GM23338 (cell line): ENCODE data around the gene GLOD5. TPM values are rescaled to one million over a fixed set of nuclear protein-coding genes. Genes with fewer than 3 reads are reported as not detected.

Source experiments
- ATAC-seq: fragments of 200-7000 bp; cut with Tn5 transposase; 3 replicates; pipeline ENCODE4 v1.9.1; 2020
- DNase-seq: peaks from one replicate; pipeline ENCODE4 v3.0.0-alpha.2; 2015; ENCODE audit warnings: low spot score
- H2AFZ ChIP-seq: fragments of 200-600 bp; sonication (generic); 2 replicates; pipeline ENCODE4 v1.8.0; 2016; ENCODE audit warnings: antibody characterized with exemption, mild to moderate bottlenecking, moderate library complexity
- H3F3A ChIP-seq: fragments of 200-600 bp; sonication (generic); replicated peaks from 2 replicates; pipeline ENCODE4 v1.8.0; 2017; ENCODE audit warnings: antibody characterized with exemption, mixed run types, low read depth
- H3K27ac ChIP-seq: fragments of 200-600 bp; sonication (generic); 2 replicates; pipeline ENCODE4 v1.6.1; 2016; ENCODE audit warnings: low read depth
- H3K27me3 ChIP-seq: fragments of 200-600 bp; sonication (generic); 2 replicates; pipeline ENCODE4 v1.8.0; 2016; ENCODE audit warnings: mild to moderate bottlenecking, mixed run types, moderate library complexity; ENCODE audit not compliant: insufficient read depth
- H3K36me3 ChIP-seq: fragments of 200-600 bp; sonication (generic); 2 replicates; pipeline ENCODE4 v1.8.0; 2016; ENCODE audit warnings: mild to moderate bottlenecking; ENCODE audit not compliant: insufficient read depth
- H3K4me1 ChIP-seq: fragments of 200-600 bp; sonication (generic); 2 replicates; pipeline ENCODE4 v1.8.0; 2016; ENCODE audit warnings: mild to moderate bottlenecking, moderate library complexity; ENCODE audit not compliant: insufficient read depth
- H3K4me2 ChIP-seq: fragments of 200-600 bp; sonication (generic); 2 replicates; pipeline ENCODE4 v1.7.1; 2017; ENCODE audit warnings: mixed run types
- H3K4me3 ChIP-seq: fragments of 200-600 bp; sonication (generic); 2 replicates; pipeline ENCODE4 v1.6.1; 2016; ENCODE audit warnings: mixed run types
- H3K79me2 ChIP-seq: fragments of 200-600 bp; sonication (generic); replicated peaks from 2 replicates; pipeline ENCODE4 v1.8.0; 2017; ENCODE audit warnings: mild to moderate bottlenecking; ENCODE audit not compliant: insufficient read depth
- H3K9me2 ChIP-seq: fragments of 200-600 bp; sonication (generic); 2 replicates; pipeline ENCODE4 v1.8.0; 2017; ENCODE audit not compliant: insufficient read depth
- H4K20me1 ChIP-seq: fragments of 200-600 bp; sonication (generic); replicated peaks from 2 replicates; pipeline ENCODE4 v1.8.0; 2017; ENCODE audit warnings: mild to moderate bottlenecking; ENCODE audit not compliant: insufficient read depth
- H3K27ac Mint-ChIP-seq: 2 replicates; pipeline ENCODE4 v1.8.0; 2020; ENCODE audit warnings: inconsistent platforms, mild to moderate bottlenecking, moderate library complexity, mixed read lengths
- H3K27me3 Mint-ChIP-seq: 3 replicates; pipeline ENCODE4 v1.8.0; 2022; ENCODE audit warnings: low read depth, mild to moderate bottlenecking, moderate library complexity, mixed read lengths, inconsistent platforms; ENCODE audit not compliant: insufficient read depth, poor library complexity
- H3K36me3 Mint-ChIP-seq: 3 replicates; pipeline ENCODE4 v1.8.0; 2021; ENCODE audit warnings: low read depth, mild to moderate bottlenecking, inconsistent platforms, moderate library complexity, mixed read lengths
- H3K4me1 Mint-ChIP-seq: 3 replicates; pipeline ENCODE4 v1.8.0; 2020; ENCODE audit warnings: mild to moderate bottlenecking, inconsistent platforms, mixed read lengths
- H3K4me3 Mint-ChIP-seq: 3 replicates; pipeline ENCODE4 v1.8.0; 2021; ENCODE audit warnings: moderate library complexity, mild to moderate bottlenecking, inconsistent platforms, mixed read lengths
- H3K9me3 Mint-ChIP-seq: 3 replicates; pipeline ENCODE4 v1.8.0; 2020; ENCODE audit warnings: moderate library complexity, mild to moderate bottlenecking, inconsistent platforms, mixed read lengths
- long read RNA-seq: library from polyadenylated mRNA; unstranded; transcript quantifications from one replicate; pipeline ENCODE4 v2.0.0, GENCODE V29; 2020; ENCODE audit not compliant: unreplicated experiment
- polyA plus RNA-seq: library from polyadenylated mRNA; unstranded; fragments of >200 nt; fragmentation: Nextera tagmentation; extraction: Ambion mirVana; gene quantifications from 2 replicates; pipeline ENCODE4 v1.2.1, GENCODE V29; 2016
- total RNA-seq: library from RNA; depleted of rRNA; stranded (reverse); fragments of >200 nt; shearing (Covaris generic); gene quantifications from 2 replicates; pipeline ENCODE4 v1.2.3, GENCODE V29; 2014; rRNA removed
- TF ChIP-seq, protein P1 (sequence below): IDR thresholded peaks from 2 replicates; pipeline ENCODE4 v1.6.1; 2016; ENCODE audit warnings: antibody characterized with exemption
- TF ChIP-seq, protein P2 (sequence below): fragments of 250-450 bp; sonication (Bioruptor Pico); IDR thresholded peaks from 2 replicates; pipeline ENCODE4 v1.5.0; 2020; ENCODE audit warnings: mild to moderate bottlenecking, moderate library complexity
- TF ChIP-seq, protein P3 (sequence below), 2 experiments: fragments of 200-600 bp in 1 of 2; sonication (generic) in 1 of 2; conservative IDR thresholded peaks; 2 replicates each; pipeline versions ENCODE4 v1.5.1 to v1.6.1; 2016 to 2017; ENCODE audit warnings: antibody characterized with exemption in 2 of 2, low read depth in 2 of 2, mild to moderate bottlenecking in 2 of 2, moderate library complexity in 1 of 2

GLOD5 gene
- total RNA-seq, result not detected in 2 replicates
- polyA plus RNA-seq, result not detected in 2 replicates
- long read RNA-seq, result 0 reads

DNA sequence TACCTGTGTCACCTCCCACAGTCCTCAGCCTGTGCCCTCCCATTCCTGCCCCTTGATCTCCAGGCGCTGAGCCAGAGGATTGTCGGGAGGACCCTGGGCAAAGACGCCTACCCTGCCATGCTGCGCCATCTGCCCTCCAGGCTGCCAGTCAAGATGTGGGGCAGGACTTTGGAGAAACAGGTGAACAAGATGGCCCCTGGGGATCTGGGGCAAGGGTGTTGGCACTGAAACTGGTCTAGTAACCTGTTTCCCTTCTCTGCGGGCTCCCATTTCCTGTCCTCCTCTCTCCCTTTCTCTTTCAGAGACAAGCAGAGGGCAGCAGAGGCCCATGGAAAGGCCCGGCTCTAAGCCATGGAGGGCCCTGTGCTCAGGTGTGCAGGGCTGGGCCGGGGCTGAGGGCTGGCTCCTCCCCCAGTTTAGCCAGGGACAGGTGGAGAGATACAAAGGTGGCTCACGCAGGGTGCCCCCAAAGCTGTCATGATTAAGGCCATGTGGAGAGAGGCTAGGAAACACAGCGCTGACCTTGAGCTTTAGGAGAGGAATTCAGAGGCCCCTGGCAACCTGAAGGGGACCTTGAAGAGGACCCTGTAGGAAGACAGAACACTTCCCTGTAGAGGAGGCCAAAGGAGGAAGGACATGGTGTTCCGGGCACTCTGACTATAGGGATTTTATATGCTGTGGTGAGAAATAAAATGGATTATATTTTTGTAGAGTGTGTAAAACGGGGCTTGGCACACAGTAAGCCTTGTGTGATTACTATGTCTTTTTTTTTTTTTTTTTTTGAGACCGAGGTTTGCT, at the start of gene GLOD5:
Gene GLOD5, plus strand, starts transcription at position 74 of the 798 bp plus-strand sequence. Its CDS starts 44 bp downstream, at position 118.
- Histone ChIP-seq H3K4me1 (no peaks in the 10 kb centered on the region), H3K27ac (no peak within 1 kb of the TSS), H3F3A (no peaks in the 10 kb centered on the region), H3K79me2 (no peaks in the 10 kb centered on the region), H3K4me3 (no peak within 1 kb of the TSS), H3K9me2 (no peaks in the 10 kb centered on the region), H4K20me1 (no peaks in the 10 kb centered on the region), H2AFZ (peak within 1 kb of the TSS; percentile 95), H3K36me3 (no peaks in the 10 kb centered on the region), H3K27me3 (no peaks in the 10 kb centered on the region), H3K4me2 (peak within 1 kb of the TSS; percentile 48; the same call in 1 of the 2 replicates)
- Mint-ChIP-seq H3K4me3 (peak within 1 kb of the TSS; percentile 40; the same call in 1 of the 3 replicates), H3K27ac (peak within 1 kb of the TSS; percentile 96), H3K27me3 (peaks cover 2% of the 10 kb centered on the region), H3K36me3 (no peaks in the 10 kb centered on the region), H3K4me1 (peaks cover 7% of the 10 kb centered on the region; the same call in 2 of the 3 replicates), H3K9me3 (no peaks in the 10 kb centered on the region; the same call in 2 of the 3 replicates)
- DNase-seq (peak; percentile 82), ATAC-seq (peak; percentile 100)
- TF ChIP-seq, protein P1, sequence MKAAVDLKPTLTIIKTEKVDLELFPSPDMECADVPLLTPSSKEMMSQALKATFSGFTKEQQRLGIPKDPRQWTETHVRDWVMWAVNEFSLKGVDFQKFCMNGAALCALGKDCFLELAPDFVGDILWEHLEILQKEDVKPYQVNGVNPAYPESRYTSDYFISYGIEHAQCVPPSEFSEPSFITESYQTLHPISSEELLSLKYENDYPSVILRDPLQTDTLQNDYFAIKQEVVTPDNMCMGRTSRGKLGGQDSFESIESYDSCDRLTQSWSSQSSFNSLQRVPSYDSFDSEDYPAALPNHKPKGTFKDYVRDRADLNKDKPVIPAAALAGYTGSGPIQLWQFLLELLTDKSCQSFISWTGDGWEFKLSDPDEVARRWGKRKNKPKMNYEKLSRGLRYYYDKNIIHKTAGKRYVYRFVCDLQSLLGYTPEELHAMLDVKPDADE, result peak; percentile 34; the same call in 1 of the 2 replicates
- TF ChIP-seq, protein P2, sequence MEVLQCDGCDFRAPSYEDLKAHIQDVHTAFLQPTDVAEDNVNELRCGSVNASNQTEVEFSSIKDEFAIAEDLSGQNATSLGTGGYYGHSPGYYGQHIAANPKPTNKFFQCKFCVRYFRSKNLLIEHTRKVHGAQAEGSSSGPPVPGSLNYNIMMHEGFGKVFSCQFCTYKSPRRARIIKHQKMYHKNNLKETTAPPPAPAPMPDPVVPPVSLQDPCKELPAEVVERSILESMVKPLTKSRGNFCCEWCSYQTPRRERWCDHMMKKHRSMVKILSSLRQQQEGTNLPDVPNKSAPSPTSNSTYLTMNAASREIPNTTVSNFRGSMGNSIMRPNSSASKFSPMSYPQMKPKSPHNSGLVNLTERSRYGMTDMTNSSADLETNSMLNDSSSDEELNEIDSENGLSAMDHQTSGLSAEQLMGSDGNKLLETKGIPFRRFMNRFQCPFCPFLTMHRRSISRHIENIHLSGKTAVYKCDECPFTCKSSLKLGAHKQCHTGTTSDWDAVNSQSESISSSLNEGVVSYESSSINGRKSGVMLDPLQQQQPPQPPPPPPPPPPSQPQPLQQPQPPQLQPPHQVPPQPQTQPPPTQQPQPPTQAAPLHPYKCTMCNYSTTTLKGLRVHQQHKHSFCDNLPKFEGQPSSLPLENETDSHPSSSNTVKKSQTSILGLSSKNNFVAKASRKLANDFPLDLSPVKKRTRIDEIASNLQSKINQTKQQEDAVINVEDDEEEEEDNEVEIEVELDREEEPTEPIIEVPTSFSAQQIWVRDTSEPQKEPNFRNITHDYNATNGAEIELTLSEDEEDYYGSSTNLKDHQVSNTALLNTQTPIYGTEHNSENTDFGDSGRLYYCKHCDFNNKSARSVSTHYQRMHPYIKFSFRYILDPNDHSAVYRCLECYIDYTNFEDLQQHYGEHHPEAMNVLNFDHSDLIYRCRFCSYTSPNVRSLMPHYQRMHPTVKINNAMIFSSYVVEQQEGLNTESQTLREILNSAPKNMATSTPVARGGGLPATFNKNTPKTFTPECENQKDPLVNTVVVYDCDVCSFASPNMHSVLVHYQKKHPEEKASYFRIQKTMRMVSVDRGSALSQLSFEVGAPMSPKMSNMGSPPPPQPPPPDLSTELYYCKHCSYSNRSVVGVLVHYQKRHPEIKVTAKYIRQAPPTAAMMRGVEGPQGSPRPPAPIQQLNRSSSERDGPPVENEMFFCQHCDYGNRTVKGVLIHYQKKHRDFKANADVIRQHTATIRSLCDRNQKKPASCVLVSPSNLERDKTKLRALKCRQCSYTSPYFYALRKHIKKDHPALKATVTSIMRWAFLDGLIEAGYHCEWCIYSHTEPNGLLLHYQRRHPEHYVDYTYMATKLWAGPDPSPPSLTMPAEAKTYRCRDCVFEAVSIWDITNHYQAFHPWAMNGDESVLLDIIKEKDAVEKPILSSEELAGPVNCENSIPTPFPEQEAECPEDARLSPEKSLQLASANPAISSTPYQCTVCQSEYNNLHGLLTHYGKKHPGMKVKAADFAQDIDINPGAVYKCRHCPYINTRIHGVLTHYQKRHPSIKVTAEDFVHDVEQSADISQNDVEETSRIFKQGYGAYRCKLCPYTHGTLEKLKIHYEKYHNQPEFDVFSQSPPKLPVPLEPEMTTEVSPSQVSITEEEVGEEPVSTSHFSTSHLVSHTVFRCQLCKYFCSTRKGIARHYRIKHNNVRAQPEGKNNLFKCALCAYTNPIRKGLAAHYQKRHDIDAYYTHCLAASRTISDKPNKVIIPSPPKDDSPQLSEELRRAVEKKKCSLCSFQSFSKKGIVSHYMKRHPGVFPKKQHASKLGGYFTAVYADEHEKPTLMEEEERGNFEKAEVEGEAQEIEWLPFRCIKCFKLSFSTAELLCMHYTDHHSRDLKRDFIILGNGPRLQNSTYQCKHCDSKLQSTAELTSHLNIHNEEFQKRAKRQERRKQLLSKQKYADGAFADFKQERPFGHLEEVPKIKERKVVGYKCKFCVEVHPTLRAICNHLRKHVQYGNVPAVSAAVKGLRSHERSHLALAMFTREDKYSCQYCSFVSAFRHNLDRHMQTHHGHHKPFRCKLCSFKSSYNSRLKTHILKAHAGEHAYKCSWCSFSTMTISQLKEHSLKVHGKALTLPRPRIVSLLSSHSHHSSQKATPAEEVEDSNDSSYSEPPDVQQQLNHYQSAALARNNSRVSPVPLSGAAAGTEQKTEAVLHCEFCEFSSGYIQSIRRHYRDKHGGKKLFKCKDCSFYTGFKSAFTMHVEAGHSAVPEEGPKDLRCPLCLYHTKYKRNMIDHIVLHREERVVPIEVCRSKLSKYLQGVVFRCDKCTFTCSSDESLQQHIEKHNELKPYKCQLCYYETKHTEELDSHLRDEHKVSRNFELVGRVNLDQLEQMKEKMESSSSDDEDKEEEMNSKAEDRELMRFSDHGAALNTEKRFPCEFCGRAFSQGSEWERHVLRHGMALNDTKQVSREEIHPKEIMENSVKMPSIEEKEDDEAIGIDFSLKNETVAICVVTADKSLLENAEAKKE (CRISPR knock-in tag), result no peak
- TF ChIP-seq, protein P3, sequence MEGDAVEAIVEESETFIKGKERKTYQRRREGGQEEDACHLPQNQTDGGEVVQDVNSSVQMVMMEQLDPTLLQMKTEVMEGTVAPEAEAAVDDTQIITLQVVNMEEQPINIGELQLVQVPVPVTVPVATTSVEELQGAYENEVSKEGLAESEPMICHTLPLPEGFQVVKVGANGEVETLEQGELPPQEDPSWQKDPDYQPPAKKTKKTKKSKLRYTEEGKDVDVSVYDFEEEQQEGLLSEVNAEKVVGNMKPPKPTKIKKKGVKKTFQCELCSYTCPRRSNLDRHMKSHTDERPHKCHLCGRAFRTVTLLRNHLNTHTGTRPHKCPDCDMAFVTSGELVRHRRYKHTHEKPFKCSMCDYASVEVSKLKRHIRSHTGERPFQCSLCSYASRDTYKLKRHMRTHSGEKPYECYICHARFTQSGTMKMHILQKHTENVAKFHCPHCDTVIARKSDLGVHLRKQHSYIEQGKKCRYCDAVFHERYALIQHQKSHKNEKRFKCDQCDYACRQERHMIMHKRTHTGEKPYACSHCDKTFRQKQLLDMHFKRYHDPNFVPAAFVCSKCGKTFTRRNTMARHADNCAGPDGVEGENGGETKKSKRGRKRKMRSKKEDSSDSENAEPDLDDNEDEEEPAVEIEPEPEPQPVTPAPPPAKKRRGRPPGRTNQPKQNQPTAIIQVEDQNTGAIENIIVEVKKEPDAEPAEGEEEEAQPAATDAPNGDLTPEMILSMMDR (conservative IDR thresholded peaks at IDR 0.05; ENCODE audit: low read depth in 2 of 2), result peak; percentile 46 to 79
